LoVo (cell line): ENCODE results near the gene PYGL.
A peak's percentile ranks its signal among the peaks of the same experiment; 100 is the strongest.
"Not testable (repeated sequence)": the region's sequence is repeated elsewhere in the genome, so short reads cannot be mapped to it uniquely, and the experiment has no call there.

ENCODE experiments used
- DNase-seq: peaks from one replicate; pipeline ENCODE4 v3.0.0-alpha.2; 2016; ENCODE audit warnings: low spot score

The PYGL gene

GRCh38 chr14:50943943-50944646, at the start of gene PYGL:
Gene PYGL, minus strand, starts transcription at chr14:50944483. Its CDS starts 80 bp downstream, at chr14:50944403.
- DNase-seq = peak; percentile 72

GRCh38 chr14:50985859-50986331, 41.6 kb upstream of the PYGL start:
- no peak for DNase-seq

GRCh38 chr14:50985124-50985858, 41.0 kb upstream of the PYGL start:
- DNase-seq = no peak

GRCh38 chr14:50984036-50984710, 39.9 kb upstream of the PYGL start:
- DNase-seq = no peak

- DNase-seq = no peak
These were observed 35.9 kb upstream of the PYGL start for GRCh38 chr14:50979941-50980850.

GRCh38 chr14:50978888-50979287, 34.6 kb upstream of the PYGL start:
- DNase-seq = no peak

- no peak for DNase-seq
These were observed 34.2 kb upstream of the PYGL start for GRCh38 chr14:50978529-50978871.

GRCh38 chr14:50977863-50978528, 33.7 kb upstream of the PYGL start:
- DNase-seq = no peak

GRCh38 chr14:50974118-50974517, 29.8 kb upstream of the PYGL start:
- DNase-seq = no peak

GRCh38 chr14:50972734-50973133, 28.5 kb upstream of the PYGL start:
- no peak for DNase-seq

GRCh38 chr14:50970886-50971781, 26.9 kb upstream of the PYGL start:
- DNase-seq = no peak

GRCh38 chr14:50967790-50968189, 23.5 kb upstream of the PYGL start:
- DNase-seq = no peak

GRCh38 chr14:50967103-50967502, 22.8 kb upstream of the PYGL start:
- DNase-seq = no peak

- no peak for DNase-seq
These were observed 20.6 kb upstream of the PYGL start for GRCh38 chr14:50964683-50965390.

GRCh38 chr14:50963919-50964318, 19.6 kb upstream of the PYGL start:
- no peak for DNase-seq

- DNase-seq = no peak
These were observed 17.4 kb upstream of the PYGL start for GRCh38 chr14:50961605-50962221.

GRCh38 chr14:50957296-50957695, 13.0 kb upstream of the PYGL start:
- DNase-seq = no peak

- DNase-seq = not testable (repeated sequence)
These were observed 12.1 kb upstream of the PYGL start for GRCh38 chr14:50956421-50956820.

GRCh38 chr14:50955373-50956043, 11.2 kb upstream of the PYGL start:
- peak; percentile 77 for DNase-seq
